ENCODE results near the gene FTO.

FTO gene

GRCh38 chr16:53901408-53901807, 197.5 kb downstream of the FTO start:
- Histone ChIP-seq H3K27me3 (ENCODE audit: insufficient read depth, low read depth) (no peaks in the 10 kb centered on the region), H3K4me2 (no peak overlapping the region), H4K20me1 (ENCODE audit: insufficient read depth) (no peaks in the 10 kb centered on the region), H3K79me2 (ENCODE audit: insufficient read depth, low read depth) (no peaks in the 10 kb centered on the region), H3K9ac (no peak overlapping the region), H3K36me3 (ENCODE audit: insufficient read depth) (no peaks in the 10 kb centered on the region), H3K4me1 (ENCODE audit: low read depth, poor library complexity, severe bottlenecking) (no peaks in the 10 kb centered on the region), H2AFZ (ENCODE audit: low read depth) (no peak overlapping the region), H3K4me3 (IDR thresholded peaks at IDR 0.05; ENCODE audit: insufficient read depth, low read depth, low read length) (no peak overlapping the region), H3K27ac (no peak overlapping the region)
- TF ChIP-seq CTCF (conservative IDR thresholded peaks at IDR 0.05; ENCODE audit: low read depth, low read length), result no peak

GRCh38 chr16:53904533-53904932, 200.6 kb downstream of the FTO start:
- Histone ChIP-seq H3K4me3 (IDR thresholded peaks at IDR 0.05; ENCODE audit: insufficient read depth, low read depth, low read length) (no peak overlapping the region), H4K20me1 (ENCODE audit: insufficient read depth) (no peaks in the 10 kb centered on the region), H3K4me1 (ENCODE audit: low read depth, poor library complexity, severe bottlenecking) (no peaks in the 10 kb centered on the region), H3K4me2 (no peak overlapping the region), H3K27ac (no peak overlapping the region), H2AFZ (ENCODE audit: low read depth) (no peak overlapping the region), H3K36me3 (ENCODE audit: insufficient read depth) (no peaks in the 10 kb centered on the region), H3K9ac (no peak overlapping the region), H3K79me2 (ENCODE audit: insufficient read depth, low read depth) (no peaks in the 10 kb centered on the region), H3K27me3 (ENCODE audit: insufficient read depth, low read depth) (no peaks in the 10 kb centered on the region)
- no peak for TF ChIP-seq CTCF (conservative IDR thresholded peaks at IDR 0.05; ENCODE audit: low read depth, low read length)

- Histone ChIP-seq H4K20me1 (ENCODE audit: insufficient read depth) (no peaks in the 10 kb centered on the region), H3K27me3 (ENCODE audit: insufficient read depth, low read depth) (no peaks in the 10 kb centered on the region), H3K9ac (no peak overlapping the region), H3K4me2 (no peak overlapping the region), H3K4me3 (IDR thresholded peaks at IDR 0.05; ENCODE audit: insufficient read depth, low read depth, low read length) (no peak overlapping the region), H3K36me3 (ENCODE audit: insufficient read depth) (no peaks in the 10 kb centered on the region), H3K27ac (no peak overlapping the region), H2AFZ (ENCODE audit: low read depth) (no peak overlapping the region), H3K4me1 (ENCODE audit: low read depth, poor library complexity, severe bottlenecking) (no peaks in the 10 kb centered on the region), H3K79me2 (ENCODE audit: insufficient read depth, low read depth) (no peaks in the 10 kb centered on the region)
- TF ChIP-seq CTCF (conservative IDR thresholded peaks at IDR 0.05; ENCODE audit: low read depth, low read length), result no peak
These were observed 201.1 kb downstream of the FTO start for GRCh38 chr16:53905028-53905427.

- no peaks in the 10 kb centered on the region for H3K36me3 ChIP-seq (ENCODE audit: insufficient read depth)
- H3K4me1 ChIP-seq (ENCODE audit: low read depth, poor library complexity, severe bottlenecking), result peaks cover under 1% of the 10 kb centered on the region
- H3K4me3 ChIP-seq (IDR thresholded peaks at IDR 0.05; ENCODE audit: insufficient read depth, low read depth, low read length), result no peak overlapping the region
- H4K20me1 ChIP-seq (ENCODE audit: insufficient read depth), result no peaks in the 10 kb centered on the region
- no peak overlapping the region for H2AFZ ChIP-seq (ENCODE audit: low read depth)
- TF ChIP-seq CTCF (conservative IDR thresholded peaks at IDR 0.05; ENCODE audit: low read depth, low read length), result no peak
- no peak overlapping the region for H3K9ac ChIP-seq
- H3K27ac ChIP-seq, result no peak overlapping the region
- H3K27me3 ChIP-seq (ENCODE audit: insufficient read depth, low read depth), result no peaks in the 10 kb centered on the region
- H3K79me2 ChIP-seq (ENCODE audit: insufficient read depth, low read depth), result no peaks in the 10 kb centered on the region
- H3K4me2 ChIP-seq, result no peak overlapping the region
These were observed 204.8 kb downstream of the FTO start for GRCh38 chr16:53908731-53909130.
